Left colon (tissue), 2 donors: ENCODE data around the gene ENPP6. TPM values are rescaled to one million over a fixed set of nuclear protein-coding genes. Genes with fewer than 3 reads are reported as not detected.
"Not testable (repeated sequence)": the region's sequence is repeated elsewhere in the genome, so short reads cannot be mapped to it uniquely, and the experiment has no call there.

Experiments
- ATAC-seq: fragments of 200-7000 bp; cut with Tn5 transposase; one replicate; pipeline ENCODE4 v1.9.1; 2020; ENCODE audit warnings: mild to moderate bottlenecking, moderate library complexity
- DNase-seq, 2 donors: peaks; one replicate each; pipeline ENCODE4 v3.0.0-alpha.2; 2020
- intact Hi-C, 2 donors: fragments of 100-400 bp; cut with DNase I in 1 of 2; cut with micrococcal nuclease in 1 of 2; formaldehyde crosslinking; loops; one replicate each; pipeline versions ENCODE4 v1.11.2 to v1.14.0; 2022; cut with DNase I, micrococcal nuclease
- total RNA-seq, 2 donors: library from RNA; stranded (reverse); fragmentation: NEBNext Ultra II Directional; extraction: Animal tissue kit (Norgen Biotek cat#: 25700); gene quantifications; one replicate each; pipeline ENCODE4 v1.2.1, GENCODE V29; 2021
- donor health status: DM: no; HTN: no; CAD: no.
- donor health status: DM: yes; HTN: yes; CAD: no.

ENPP6 gene
- total RNA-seq, 2 donors from 2014 or later = 0.24 to 1.5 TPM

GRCh38 chr4:184246426-184246825 lies 28.8 kb upstream of the ENPP6 start:
- intact Hi-C loops = no loop called here
- ATAC-seq = no peak
- DNase-seq = no peak

DNA sequence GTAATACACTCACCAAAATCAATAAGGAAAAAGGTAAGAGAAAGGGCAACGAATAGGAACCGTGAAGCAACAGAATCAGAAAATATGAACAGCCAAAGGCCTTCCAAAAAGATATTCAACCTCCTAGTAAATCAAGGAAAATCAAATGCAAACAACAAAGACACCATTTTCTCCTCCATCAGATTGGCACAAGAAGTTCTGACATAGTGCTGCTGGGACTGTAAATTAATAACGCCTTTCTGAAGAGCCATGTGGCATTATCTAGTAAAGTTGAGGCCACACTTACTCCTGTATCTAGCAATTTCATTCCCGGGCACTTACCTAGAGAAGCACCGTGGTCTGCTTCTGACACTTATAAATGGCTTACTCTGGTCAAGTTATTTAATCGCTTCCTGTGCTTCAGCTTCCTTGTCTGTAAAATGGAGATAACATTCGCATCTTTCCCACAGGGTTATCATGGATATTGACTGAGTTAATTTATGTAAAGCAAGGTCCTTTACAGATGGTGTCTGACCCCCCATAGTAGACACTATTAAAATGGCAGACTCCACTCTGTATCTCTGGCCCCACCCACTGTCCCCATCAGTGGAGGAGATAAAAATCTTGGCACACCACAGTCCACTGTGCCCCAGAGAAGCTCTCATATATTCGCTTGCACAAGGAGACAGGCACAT lies 20.5 kb upstream of the ENPP6 start:
- intact Hi-C loops = no loop called here
- no peak for DNase-seq
- no peak for ATAC-seq

DNA sequence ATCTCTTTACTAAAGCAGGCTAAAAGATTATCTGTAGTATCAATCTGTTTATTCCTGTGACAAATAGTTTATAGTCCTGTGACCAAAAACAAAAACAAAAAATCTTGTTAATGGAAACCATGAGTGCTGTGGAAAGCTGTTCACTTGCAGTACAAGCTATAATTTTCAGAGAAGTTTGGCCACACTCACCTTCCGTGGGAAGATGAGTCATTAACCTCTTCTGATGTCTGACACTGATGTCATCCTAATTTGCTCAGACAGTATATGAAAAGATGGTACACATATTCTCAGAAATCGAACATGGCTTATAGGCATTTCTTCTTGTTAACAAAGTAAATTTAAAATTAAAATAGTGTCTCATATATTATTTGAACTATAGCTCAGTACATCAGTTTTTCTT lies 19.9 kb upstream of the ENPP6 start:
- ATAC-seq (no peak), DNase-seq (no peak)
- intact Hi-C loops = no loop called here

GRCh38 chr4:184235526-184235925 lies 17.9 kb upstream of the ENPP6 start:
- intact Hi-C loops = no loop called here
- ATAC-seq (no peak), DNase-seq (no peak)

DNA sequence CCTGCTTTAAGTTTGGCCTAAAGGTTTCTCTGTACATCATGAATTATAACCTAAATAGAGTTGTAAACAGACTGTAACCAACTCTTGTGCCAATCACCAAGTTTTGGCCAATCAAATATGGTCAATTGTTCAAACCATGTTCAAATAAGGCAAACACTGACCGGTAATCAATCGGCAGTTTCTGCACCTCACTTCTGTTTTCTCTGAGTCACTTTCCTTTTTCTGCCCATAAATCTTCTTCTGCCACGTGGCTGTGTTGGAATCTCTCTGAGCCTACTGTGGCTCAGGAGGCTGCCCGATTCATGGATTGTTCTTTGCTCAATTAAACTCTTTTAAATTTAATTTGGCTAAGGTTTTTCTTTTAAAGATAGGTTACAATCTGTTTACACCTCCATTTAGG lies 16.5 kb upstream of the ENPP6 start:
- DNase-seq = no peak
- ATAC-seq = no peak
- intact Hi-C loops = no loop called here

DNA sequence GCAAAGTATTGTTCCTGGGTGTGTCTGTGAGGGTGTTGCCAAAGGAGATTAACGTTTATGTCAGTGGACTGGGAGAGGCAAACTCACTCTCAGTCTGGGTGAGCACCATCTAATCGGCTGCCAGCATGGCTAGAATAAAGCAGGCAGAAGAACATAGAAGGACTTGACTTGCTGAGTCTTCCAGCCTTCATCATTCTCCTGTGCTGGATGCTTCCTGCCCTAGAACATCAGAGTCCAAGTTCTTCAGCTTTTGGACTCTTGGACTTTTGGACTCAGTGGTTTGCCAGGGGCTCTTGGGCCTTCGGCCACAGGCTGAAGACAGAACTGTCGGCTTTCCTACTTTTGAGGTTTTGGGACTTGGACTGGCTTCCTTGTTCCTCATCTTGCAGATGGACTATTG lies 15.3 kb upstream of the ENPP6 start:
- intact Hi-C loops = no loop called here
- DNase-seq (no peak), ATAC-seq (no peak)

- ATAC-seq (no peak), DNase-seq (no peak)
- intact Hi-C loops = no loop called here
These were observed 14.5 kb upstream of the ENPP6 start for GRCh38 chr4:184232202-184232601.

- intact Hi-C loops = no loop called here
- ATAC-seq (no peak), DNase-seq (no peak)
These were observed 13.9 kb upstream of the ENPP6 start for GRCh38 chr4:184231573-184231972.

GRCh38 chr4:184228056-184228705 lies 10.5 kb upstream of the ENPP6 start:
- no peak for DNase-seq
- intact Hi-C loops = no loop called here
- no peak for ATAC-seq

- ATAC-seq (no peak), DNase-seq (no peak)
- intact Hi-C loops = no loop called here
These were observed 1.2 kb downstream of the ENPP6 start for GRCh38 chr4:184216515-184216914.

DNA sequence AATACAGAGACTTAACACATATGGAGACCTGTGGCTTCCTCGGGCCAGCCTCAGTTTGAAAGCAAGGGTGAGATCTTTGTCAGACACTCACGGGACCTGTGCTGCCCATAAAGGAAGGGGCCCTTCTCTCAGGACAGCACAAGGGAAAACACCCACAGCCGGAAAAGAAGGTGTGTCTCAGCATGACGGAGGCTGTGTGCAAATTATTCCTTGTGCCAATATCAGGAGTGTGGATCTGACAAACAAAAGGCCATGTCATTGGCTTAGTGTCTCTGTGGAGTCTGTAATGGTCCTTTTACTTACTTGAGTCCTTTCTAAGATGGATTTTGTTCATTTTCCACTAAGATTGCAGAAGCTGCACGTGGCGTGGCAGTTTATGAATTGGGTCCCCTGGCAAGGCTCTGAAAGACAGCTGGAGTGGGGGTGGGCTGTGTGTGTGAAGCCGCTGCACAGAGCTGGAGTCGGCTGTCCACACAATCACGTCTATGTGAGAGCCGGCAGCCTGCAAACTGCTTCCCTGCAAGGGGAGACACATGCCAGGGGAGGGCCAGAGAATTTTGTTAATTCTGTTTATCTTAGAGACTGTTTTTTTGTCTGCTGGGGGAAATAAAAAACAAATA lies 1.9 kb downstream of the ENPP6 start:
- intact Hi-C loops = no loop called here
- DNase-seq (no peak), ATAC-seq (peak; percentile 70)

DNA sequence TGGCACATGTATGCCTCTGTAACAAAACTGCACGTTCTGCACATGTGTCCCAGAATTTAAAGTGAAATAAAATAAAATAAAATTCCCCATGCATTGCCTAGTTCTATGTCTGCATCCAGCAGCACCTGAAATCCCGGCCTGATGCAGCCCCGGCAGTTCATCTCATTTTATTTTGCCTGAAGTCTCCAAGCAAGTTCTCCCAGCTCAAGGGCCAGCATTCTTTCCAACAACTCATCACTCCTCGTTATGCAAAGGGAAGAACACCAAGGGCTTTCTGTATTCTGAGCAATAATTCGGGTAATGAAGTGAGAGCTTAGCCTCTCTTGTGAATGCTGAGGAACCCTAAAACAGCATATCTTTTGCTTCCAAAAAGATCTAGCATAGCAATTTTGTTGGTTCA lies 2.7 kb downstream of the ENPP6 start:
- intact Hi-C loops = no loop called here
- no peak for ATAC-seq

DNA sequence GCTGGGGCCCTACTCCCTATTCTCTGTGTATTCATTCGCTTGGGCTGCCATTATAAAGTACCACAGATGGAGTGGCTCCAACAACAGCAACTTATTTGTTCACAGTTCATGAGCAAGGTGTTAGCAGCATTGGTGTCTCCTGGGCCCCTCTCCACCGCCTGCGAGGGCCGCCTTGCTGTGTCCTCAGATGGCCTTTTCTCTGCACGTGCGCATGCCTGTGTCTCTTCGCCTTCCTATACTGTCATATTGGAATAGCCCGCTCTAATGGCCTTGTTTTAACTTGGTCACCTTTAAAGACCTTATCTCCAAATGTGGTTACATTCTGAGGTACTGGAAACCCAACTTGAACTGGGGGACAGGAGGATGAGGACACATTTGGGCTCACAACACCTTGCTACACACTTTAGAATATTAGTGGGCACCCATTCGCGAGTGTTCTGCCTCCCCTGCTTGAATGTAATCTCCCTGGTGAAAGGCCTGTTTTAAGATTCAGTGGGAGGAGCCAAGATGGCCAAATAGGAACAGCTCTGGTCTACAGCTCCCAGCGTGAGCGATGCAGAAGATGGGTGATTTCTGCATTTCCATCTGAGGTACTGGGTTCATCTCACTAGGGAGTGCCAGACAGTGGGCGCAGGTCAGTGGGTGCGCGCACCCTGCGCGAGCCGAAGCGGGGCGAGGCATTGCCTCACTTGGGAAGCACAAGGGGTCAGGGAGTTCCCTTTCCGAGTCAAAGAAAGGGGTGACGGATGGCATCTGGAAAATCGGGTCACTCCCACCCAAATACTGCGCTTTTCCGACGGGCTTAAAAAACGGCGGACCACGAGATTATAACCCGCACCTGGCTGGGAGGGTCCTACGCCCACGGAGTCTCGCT lies 9.7 kb downstream of the ENPP6 start:
- ATAC-seq, intact Hi-C loops, DNase-seq: not testable (repeated sequence)

More for the DNA sequence above, 2.7 kb downstream of the ENPP6 start:
- DNase-seq = no peak

- ATAC-seq = no peak
- no peak for DNase-seq
- intact Hi-C loops = no loop called here
These were observed 12.4 kb downstream of the ENPP6 start for GRCh38 chr4:184205243-184205642.

DNA sequence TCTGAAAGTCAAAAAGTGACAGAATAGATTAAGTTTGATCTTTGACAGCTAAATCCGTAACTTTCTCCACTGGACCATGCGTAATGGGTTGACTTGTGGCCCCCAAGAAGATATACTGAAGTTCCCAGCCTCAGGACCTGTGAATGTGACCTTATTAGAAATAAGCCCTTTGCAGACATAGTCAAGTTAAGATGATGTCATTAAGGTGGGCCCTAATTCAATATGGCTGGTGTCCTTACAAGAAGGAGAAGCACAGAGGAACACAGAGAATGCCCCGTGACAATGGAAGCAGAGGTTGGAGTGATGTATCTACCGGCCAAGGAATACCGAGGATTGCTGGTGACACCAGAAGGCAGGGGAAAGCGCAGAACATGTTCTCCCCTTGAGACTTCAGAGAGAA lies 14.4 kb downstream of the ENPP6 start:
- ATAC-seq (no peak), DNase-seq (no peak)
- intact Hi-C loops = no loop called here

DNA sequence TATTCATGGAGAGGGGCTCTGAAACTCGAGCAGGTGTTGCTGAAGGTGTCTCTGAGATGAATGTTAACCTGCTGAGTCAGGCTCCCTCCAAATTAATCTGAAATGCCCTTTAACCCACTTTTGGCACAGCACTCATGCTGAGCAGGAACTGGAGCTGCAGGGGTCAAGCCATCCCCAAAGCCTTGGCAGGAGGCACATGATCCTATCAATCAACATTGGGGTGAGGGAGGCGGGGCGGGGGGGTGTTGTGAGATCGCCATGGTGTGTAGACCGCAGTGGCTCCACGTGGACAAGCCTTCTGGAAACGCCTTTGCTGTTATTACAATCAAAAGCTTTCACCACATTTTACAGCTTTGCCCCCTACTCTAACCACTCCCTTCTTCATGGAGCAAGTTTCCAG lies 16.5 kb downstream of the ENPP6 start:
- DNase-seq = no peak
- no peak for ATAC-seq
- intact Hi-C loops = no loop called here

DNA sequence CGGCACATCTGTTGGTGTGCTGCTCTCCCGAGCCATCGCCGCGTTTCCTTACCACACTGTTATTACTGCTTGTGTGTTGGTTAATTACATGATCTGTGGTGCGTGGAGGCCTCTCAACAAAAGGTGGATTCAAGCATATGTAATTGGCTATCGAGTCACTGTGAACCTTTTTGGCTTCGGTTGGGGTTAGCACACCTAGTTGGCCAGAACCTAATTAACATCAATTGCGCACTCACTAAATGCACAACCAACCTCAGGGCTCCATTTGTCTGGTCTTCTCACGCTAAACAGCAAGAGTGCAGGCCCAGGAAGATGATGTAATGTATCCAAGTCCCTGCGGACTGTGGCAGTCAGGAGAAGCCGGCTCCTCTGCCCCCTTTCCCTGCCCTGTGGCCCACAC lies 17.4 kb downstream of the ENPP6 start:
- intact Hi-C loops = no loop called here
- DNase-seq (no peak), ATAC-seq (no peak)

DNA sequence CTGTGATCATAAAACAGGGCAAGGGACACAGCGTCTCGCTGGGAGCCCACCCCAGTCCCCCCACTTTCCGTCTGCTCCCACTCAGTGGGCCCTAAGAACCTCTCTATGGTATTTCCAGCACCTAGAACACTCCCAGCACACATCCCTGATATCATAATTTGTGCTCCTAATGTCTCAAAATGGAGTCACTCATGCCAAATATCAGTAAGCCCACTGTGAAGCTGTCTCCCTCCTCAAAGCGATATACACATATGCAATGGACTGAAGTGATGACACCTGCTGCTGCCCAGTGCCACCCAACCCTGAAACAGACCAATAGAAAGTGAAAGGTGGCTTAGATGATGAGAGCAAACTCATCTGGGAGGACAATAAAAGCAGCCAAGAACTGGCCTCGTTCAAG lies 17.9 kb downstream of the ENPP6 start:
- intact Hi-C loops = no loop called here
- ATAC-seq (no peak), DNase-seq (no peak)

DNA sequence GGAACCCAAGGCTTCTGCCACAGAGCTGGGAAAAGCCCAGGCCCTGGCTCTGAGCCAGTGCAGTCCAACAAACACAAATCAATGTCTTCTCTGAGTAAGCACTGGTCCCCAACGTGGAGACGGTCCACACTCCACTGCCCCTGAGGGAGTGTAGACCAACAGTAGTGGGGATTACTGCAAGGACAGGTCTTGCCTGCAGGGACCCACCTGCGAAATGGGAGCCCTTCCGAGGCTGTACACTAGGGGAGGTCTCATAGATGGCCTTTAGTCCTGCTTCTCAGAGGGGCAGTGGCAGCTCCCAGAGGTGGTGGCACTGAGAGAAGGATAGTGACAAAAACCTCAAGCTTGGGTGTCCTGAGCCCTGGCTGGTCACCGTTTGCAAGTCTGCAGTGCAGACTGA lies 19.5 kb downstream of the ENPP6 start:
- DNase-seq (no peak), ATAC-seq (no peak)
- intact Hi-C loops = no loop called here
